KOPT-K1 (cell line): Measurements from ENCODE around the gene INSL3.
"Not testable (repeated sequence)": the region's sequence is repeated elsewhere in the genome, so short reads cannot be mapped to it uniquely, and the experiment has no call there.

Experiments used
- H3K27ac ChIP-seq: fragments of 200-600 bp; sonication (generic); 2 replicates; pipeline ENCODE4 v1.5.1; 2016; ENCODE audit warnings: antibody characterized with exemption, mild to moderate bottlenecking, low read depth, low read length; ENCODE audit not compliant: poor library complexity, severe bottlenecking
- H3K36me3 ChIP-seq: fragments of 200-600 bp; sonication (generic); 2 replicates; pipeline ENCODE4 v1.5.1; 2017; ENCODE audit warnings: antibody characterized with exemption, mild to moderate bottlenecking, low read length, moderate library complexity; ENCODE audit not compliant: insufficient read depth
- H3K9me3 ChIP-seq: fragments of 200-600 bp; sonication (generic); 2 replicates; pipeline ENCODE4 v1.5.1; 2017; ENCODE audit warnings: antibody characterized with exemption, low read length, mild to moderate bottlenecking; ENCODE audit not compliant: insufficient read depth, poor library complexity, severe bottlenecking

Gene INSL3

DNA sequence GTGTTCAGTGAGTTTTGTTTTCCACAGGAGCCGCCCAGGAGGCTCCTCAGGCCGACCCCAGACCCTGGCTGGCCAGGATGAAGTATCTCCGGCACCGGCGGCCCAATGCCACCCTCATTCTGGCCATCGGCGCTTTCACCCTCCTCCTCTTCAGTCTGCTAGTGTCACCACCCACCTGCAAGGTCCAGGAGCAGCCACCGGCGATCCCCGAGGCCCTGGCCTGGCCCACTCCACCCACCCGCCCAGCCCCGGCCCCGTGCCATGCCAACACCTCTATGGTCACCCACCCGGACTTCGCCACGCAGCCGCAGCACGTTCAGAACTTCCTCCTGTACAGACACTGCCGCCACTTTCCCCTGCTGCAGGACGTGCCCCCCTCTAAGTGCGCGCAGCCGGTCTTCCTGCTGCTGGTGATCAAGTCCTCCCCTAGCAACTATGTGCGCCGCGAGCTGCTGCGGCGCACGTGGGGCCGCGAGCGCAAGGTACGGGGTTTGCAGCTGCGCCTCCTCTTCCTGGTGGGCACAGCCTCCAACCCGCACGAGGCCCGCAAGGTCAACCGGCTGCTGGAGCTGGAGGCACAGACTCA, 13.5 kb downstream of the INSL3 start:
- Histone ChIP-seq H3K27ac (no peak overlapping the region), H3K36me3 (no peaks in the 10 kb centered on the region), H3K9me3 (no peaks in the 10 kb centered on the region)

DNA sequence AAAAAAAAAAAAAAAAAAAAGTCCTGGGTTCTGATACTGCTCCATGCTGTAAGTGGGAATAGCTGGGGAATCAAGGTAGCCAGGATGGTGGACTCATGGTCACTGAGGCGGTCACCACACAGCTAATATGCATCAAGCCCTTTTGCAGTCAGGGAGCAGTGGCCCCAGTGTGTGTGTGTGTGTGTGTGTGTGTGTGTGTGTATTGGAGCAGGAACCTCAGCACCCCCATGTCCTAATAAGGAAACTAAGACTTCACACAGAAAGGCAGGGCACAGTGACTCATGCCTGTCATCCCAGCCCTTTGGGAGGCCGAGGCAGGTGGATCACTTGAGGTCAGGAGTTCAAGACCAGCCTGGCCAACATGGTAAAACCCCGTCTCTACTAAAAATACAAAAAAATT, 14.4 kb downstream of the INSL3 start:
- Histone ChIP-seq H3K9me3 (no peaks in the 10 kb centered on the region), H3K27ac (no peak overlapping the region), H3K36me3 (no peaks in the 10 kb centered on the region)

DNA sequence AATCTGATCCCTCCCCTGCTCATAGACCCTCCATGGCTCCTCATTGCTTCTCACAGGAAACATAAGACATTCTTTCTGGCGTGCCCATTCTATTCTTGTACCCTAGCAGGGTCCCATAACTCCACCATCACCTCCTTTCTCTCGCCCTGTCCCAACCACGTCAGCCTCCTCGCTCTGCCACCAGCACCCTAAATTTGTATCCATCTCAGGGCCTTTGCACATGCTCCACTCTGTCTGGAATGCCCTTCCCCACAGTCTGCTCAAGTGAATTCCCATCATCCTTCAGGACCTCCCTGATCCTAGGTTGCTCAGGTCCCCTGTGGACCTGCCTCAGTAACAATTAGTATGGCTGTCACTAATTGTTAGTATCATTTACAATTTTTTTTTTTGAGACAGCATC, 15.9 kb downstream of the INSL3 start:
- H3K36me3 ChIP-seq, result no peaks in the 10 kb centered on the region
- no peak overlapping the region for H3K27ac ChIP-seq
- no peaks in the 10 kb centered on the region for H3K9me3 ChIP-seq

DNA sequence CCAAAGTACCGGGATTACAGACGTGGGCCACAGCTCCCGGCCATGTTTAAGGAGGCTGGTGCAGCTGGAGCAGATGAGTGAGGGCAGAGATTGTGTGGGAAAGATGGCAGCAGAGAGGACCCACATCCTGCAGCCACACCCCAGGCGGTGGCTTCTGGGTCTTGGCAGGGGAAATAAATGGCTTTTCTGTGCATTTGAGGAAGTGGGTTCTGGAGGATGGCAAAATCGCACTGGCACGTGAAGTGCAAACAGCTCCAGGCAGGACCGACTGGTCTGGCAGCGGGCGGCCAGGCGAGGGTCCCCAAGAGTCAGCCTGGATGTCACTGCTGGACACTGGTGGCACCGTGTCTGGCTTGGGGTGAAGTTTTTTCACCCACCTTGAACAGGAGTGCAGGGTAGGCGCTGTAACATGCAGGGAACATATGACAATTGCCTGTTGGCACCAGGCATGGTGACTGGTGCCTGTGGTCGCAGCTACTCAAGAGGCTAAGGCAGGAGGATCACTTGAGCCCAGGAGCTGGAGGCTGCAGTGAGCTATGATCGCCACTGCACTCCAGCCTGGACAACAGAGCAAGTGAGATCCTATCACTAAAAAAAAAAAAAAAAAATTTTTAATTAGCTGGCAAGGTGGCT, 17.9 kb downstream of the INSL3 start:
- H3K27ac ChIP-seq, result no peak overlapping the region
- H3K9me3 ChIP-seq, result no peaks in the 10 kb centered on the region
- no peaks in the 10 kb centered on the region for H3K36me3 ChIP-seq

DNA sequence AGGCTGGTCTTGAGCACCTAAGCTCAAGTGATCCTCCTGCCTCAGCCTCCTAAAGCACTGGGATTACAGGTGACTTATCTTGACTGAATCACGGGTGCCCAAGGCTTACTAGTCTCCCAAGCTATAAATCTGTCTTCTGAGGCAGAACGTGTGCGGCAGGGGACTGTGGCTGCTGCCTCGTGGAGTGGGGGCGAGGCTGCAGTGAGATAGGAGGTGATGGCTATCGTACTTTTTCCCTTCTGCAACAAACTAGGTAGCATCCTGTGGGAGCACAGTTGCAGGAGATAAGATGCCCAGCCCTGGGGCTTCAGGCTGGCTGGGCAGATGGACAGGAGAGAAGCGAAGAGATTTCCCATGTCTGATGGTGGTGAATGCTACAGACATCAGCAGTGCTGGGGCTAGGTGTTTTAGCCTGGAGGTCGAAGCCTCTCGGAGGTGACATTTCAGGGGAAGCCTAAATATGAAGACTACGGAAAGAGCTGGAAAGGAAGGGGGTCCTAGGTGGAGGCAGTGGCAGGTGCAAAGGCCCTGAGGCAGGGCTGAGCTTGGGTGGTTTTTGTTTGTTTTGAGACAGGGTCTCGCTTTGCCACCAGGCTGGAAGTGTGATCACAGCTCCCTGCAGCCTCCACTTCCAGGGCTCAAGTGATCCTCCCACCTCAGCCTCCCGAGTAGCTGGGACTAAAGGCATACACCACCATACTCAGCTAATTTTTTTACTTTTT, 19.0 kb downstream of the INSL3 start:
- H3K36me3 ChIP-seq, result no peaks in the 10 kb centered on the region
- H3K27ac ChIP-seq, result no peak overlapping the region
- H3K9me3 ChIP-seq, result no peaks in the 10 kb centered on the region

DNA sequence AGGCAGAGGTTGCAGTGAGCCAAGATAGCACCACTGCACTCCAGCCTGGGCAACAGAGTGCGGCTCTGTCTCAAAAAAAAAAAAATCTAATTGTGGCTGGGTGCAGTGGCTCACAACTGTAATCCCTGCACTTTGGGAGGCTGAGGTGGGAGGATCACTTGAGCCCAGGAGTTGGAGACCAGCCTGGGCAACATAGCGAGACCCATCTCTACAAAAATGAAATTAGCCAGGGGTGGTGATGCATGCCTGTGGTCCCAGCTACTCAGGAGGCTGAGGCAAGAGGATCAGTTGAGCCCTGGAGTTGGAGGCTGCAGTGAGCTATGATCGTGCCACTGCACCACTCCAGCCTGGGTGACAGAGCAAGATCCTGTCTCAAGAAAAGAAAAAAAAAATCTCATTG, 22.7 kb downstream of the INSL3 start:
- not testable (repeated sequence) for H3K27ac ChIP-seq

DNA sequence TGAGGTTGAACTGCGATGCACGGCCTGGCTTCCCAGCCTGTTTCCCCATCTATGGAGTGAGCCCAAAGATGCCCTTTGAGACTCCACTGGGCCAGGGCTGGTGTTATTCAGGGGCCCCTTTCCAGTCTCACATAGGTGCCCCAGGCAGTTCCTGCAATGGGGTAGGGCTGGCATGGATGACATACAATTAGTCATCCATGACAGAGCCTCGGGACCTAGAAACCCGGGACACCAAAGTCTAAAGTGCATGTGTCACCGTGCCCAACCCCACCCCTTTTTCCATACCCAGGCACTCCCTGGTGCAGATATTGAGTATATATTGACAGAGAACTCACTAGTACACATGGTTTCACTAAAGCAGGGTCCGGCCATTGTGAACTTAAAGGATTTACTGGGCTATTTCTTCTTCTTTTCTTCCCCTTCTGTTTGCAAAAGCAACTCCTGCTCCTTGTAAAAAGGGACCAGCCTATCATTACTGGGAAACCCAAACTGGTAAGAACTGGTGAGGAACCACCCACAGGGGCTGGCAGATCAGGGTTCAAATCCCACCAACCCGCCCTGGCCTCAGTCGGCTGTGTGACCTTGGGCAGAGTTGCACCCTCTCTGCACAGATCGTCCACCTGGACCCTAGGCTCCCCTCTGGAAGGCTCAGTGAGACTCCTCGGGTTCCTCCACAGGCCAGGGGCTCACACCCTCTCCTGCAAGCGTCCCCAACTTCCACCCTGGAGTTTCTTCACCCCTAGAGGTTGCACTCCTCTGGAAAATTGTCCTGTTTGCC, 23.7 kb downstream of the INSL3 start:
- Histone ChIP-seq H3K9me3 (no peaks in the 10 kb centered on the region), H3K36me3 (no peaks in the 10 kb centered on the region), H3K27ac (no peak overlapping the region)

More for the DNA sequence above, 22.7 kb downstream of the INSL3 start:
- H3K36me3 ChIP-seq, H3K9me3 ChIP-seq: not testable (repeated sequence)

DNA sequence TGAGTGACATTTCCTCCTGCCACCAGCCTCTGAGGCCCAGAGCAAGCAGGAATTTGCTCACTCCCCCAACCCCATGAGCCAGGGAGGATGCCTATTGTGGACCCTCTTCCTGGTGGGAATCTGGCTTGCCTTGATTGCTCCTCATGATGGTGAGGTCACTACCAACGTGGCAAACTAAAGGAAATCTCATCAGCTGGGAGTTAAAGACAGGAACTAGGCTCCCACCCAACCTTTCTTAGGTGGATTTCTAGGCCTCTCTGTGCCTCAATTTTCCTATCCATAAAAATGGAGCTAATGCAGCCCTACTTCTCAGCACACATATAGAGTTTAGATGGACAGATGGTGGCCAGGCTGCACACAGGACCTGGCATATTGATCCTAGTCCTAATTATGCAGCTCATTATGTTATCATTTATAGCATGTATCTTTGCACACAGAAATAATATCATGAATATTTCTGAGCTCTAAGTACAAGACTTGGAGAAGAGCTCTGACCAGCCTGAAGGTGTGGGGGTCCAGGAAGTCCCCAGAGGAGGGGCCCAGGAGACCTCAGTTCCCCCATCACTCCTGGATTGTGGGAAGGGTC, 24.4 kb downstream of the INSL3 start:
- H3K27ac ChIP-seq, result no peak overlapping the region
- H3K9me3 ChIP-seq, result no peaks in the 10 kb centered on the region

DNA sequence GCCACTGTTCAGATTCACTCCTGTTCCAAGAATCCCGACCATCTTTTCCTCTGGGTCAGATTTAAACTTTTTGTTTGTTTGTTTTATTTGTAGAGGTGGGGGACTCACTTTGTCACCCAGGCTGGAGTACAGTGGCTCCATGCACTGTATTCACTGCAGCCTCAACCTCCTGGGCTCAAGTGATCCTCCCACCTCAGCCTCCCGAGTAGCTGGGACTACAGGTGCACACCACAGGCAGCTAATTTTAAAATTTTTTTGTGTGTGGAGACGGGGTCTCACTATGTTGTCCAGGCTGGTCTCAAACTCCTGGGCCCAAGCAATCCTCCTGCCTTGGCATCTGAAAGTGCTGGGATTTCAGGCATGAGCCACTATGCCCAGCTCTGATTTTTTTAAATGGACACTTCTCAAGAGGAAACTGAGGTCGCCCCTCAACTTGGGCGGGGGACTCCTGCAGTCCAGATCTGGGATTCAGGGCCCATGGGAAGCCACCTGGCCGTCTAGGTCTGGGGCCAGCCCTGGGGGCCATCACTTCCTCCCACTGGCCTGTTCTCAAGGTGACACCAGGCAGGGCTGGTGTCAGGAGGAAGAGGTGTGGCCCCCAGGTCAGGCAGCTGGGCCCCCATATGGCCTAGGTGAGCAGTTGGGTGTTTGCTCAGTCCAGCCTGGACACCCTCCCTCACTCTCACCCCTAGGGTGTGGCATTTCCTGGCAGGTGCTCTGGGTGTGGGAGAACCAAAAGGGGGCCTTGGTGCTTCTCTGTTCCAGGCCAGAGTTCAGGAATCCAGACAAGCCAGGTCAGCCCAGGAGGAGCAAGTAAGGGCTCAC, 25.1 kb downstream of the INSL3 start:
- H3K27ac ChIP-seq, result no peak overlapping the region

More for the DNA sequence above, 24.4 kb downstream of the INSL3 start:
- H3K36me3 ChIP-seq, result no peaks in the 10 kb centered on the region

DNA sequence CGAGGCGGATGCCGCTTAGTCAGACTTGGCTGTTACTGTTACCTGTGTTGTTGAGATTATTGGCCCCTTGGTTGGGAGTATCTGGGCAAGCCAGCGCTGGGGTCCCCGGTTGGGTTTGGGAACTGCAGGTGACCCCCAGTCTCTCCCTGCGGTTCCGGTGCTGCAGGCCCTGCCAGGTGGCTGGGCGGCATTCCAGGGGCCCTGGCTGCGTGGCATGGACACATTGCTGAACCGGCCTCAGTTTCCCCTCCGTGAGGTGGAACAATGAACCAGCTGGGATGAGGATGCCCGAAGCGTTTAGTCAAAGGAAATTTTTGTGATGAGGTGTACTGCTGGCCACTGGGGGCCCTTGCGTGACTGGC, 25.8 kb downstream of the INSL3 start:
- Histone ChIP-seq H3K36me3 (no peaks in the 10 kb centered on the region), H3K27ac (no peak overlapping the region), H3K9me3 (no peaks in the 10 kb centered on the region)

More for the DNA sequence above, 25.1 kb downstream of the INSL3 start:
- H3K9me3 ChIP-seq, result no peaks in the 10 kb centered on the region
- H3K36me3 ChIP-seq, result no peaks in the 10 kb centered on the region

DNA sequence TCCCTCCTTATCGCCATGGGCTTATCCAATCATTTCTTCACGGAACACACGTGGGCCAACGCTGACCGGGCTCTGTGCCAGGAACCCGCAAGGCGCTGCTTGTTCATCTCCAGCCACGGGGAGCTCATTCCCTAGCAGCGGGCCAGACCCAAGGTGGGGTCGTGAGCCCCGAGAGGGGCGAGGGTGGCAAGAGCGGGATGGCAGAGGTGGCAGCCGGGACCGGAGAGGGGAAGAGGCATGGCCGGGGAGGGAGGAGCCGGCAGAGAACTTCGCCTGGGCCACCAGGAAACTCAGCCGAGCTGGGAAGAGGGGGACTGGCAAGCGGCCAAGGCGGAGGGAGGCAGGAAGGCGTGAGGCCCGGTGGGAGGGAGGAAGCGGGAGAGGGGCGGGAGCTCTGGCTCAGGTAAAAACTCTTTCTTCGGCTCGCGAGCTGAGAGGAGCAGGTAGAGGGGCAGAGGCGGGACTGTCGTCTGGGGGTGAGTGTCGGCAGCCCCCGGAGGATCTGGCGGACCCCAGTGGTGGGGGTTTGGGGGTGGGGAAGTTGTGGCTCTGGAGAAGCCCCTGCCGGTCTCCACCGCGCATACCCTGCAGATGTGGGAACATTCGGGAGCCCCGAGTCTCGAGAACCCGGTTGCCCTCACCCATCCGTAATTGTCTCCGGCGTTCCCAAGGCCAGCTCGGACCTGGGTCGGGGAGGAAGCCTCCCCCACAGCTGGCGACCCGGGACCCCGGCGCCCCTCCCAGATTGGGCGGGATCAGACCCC, 26.4 kb downstream of the INSL3 start, which contains the start of gene B3GNT3:
Gene B3GNT3 (plus strand): TSS at position 408 of the 764 bp plus-strand sequence. CDS start 12,670 bp downstream, outside the sequence.
- Histone ChIP-seq H3K36me3 (no peaks in the 10 kb centered on the region), H3K27ac (no peak within 1 kb of the TSS), H3K9me3 (no peaks in the 10 kb centered on the region)

DNA sequence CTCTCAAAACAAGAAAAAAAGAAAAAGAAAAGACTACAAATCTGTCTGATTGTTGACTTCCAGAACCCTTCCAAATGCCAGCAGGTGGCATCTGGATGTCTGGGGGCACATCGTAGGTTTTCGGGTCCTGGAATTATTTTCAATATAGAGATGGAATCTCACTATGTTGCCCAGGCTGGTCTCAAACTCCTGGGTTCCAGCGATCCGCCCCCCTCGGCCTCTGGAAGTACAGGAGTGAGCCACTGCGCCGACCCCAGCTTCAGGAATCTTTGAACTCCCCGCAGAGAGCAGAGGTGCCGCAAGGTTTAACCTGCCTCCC, 26.9 kb downstream of the INSL3 start:
- Histone ChIP-seq H3K36me3 (no peaks in the 10 kb centered on the region), H3K27ac (no peak overlapping the region), H3K9me3 (no peaks in the 10 kb centered on the region)

DNA sequence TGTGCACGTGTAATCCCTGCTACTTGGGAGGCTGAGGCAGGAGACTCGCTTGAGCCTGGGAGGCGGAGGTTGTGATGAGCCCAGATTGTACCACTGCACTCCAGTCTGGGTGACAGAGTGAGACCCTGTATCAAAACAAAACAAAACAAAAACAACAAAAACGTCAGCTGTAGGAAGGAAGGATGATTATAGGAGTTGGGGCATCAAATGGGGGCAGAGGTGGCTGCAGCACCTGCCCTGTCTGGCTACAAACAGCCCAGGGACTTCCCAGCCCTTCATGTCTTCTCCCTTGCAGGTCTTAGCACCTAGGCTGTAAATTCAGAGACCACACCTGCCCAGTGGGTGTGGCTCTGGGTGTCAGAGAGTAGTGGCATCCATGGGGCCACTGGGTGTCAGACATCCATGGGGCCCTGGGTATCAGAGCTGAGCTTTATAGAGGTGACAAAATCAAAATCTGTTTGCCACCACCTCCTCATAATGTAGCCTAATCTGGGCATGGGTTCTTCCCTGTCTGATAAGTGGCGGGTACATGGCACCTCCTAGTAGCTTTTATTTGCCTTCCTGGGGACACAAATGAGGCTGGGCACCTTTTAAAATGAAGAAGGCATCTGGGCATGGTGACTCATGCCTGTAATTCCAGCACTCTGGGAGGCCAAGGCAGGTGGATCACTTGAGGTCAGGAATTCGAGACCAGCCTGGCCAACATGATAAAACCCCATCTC, 31.1 kb downstream of the INSL3 start:
- H3K9me3 ChIP-seq, result no peaks in the 10 kb centered on the region
- peaks cover 29% of the 10 kb centered on the region; the same call in 1 of the 2 replicates for H3K36me3 ChIP-seq
- H3K27ac ChIP-seq, result no peak overlapping the region
